ENCODE results near the gene MAML2.

GRCh38 chr11:96329419-96329818 is 13.6 kb downstream of the MAML2 start:
- TF ChIP-seq CTCF (conservative IDR thresholded peaks at IDR 0.05; ENCODE audit: low read length) (no peak), EZH2phosphoT487 (IDR thresholded peaks at IDR 0.05; ENCODE audit: borderline replicate concordance, low read depth, low read length) (no peak)
